ENCODE results near the gene HS6ST2. TPM values are rescaled to one million over a fixed set of nuclear protein-coding genes. Genes with fewer than 3 reads are reported as not detected.

Gene HS6ST2
- polyA plus RNA-seq, 1 donor (not counting 4 experiments of a cell fraction or from before 2014, with no cell fraction given), result 0.43 TPM

GRCh38 chrX:132967049-132967448 lies 8.6 kb upstream of the HS6ST2 start:
- H3K27ac ChIP-seq (ENCODE audit: control insufficient read depth, insufficient read depth, low read length), result no peak overlapping the region
- no peaks in the 10 kb centered on the region for H3K4me1 ChIP-seq (ENCODE audit: control insufficient read depth, extremely low read depth, insufficient read depth, low read length)
- no peak overlapping the region for H2AFZ ChIP-seq (ENCODE audit: control insufficient read depth, low read length)
- H3K27me3 ChIP-seq (ENCODE audit: control insufficient read depth, extremely low read depth, insufficient read depth, low read length), result no peaks in the 10 kb centered on the region
- H3K36me3 ChIP-seq (ENCODE audit: control insufficient read depth in 2 of 2, extremely low read depth in 1 of 2, insufficient read depth in 2 of 2, low read length in 2 of 2), result no peaks in the 10 kb centered on the region
- FAIRE-seq, result no peak
- H3K4me3 ChIP-seq (ENCODE audit: control insufficient read depth in 2 of 3, extremely low read depth in 1 of 3, insufficient read depth in 2 of 3, low read depth in 1 of 3, low read length in 3 of 3), result no peak overlapping the region
- DNase-seq (ENCODE audit: low read depth, low spot score), result no peak
- no peak overlapping the region for H3K4me2 ChIP-seq (ENCODE audit: control insufficient read depth, extremely low read depth, insufficient read depth, low read depth, low read length)
- no peaks in the 10 kb centered on the region for H3K9me3 ChIP-seq (ENCODE audit: control insufficient read depth, low read depth, low read length)
- H4K20me1 ChIP-seq (ENCODE audit: control insufficient read depth, extremely low read depth, insufficient read depth, low read length), result no peaks in the 10 kb centered on the region
- no peak overlapping the region for H3K9ac ChIP-seq (ENCODE audit: control insufficient read depth, extremely low read depth, insufficient read depth, low read length)
- TF ChIP-seq CTCF (optimal IDR thresholded peaks at IDR 0.05 in 1 of 3, IDR thresholded peaks at IDR 0.05 in 1 of 3, conservative IDR thresholded peaks at IDR 0.05 in 1 of 3; ENCODE audit: extremely low read depth in 1 of 3, insufficient read depth in 2 of 3, low read length in 3 of 3) (no peak), EZH2 (IDR thresholded peaks at IDR 0.05; ENCODE audit: low read length) (no peak)
- dilution Hi-C loops (cut with MboI; ENCODE audit: extremely low pct_ligation_motif_present, low sequenced_read_pairs), result no loop called here
- H3K79me2 ChIP-seq (ENCODE audit: control insufficient read depth, insufficient read depth, low read length), result no peaks in the 10 kb centered on the region
- H3K9me1 ChIP-seq (ENCODE audit: control insufficient read depth, extremely low read depth, insufficient read depth, low read length), result no peaks in the 10 kb centered on the region

- Histone ChIP-seq H3K36me3 (ENCODE audit: control insufficient read depth in 2 of 2, extremely low read depth in 1 of 2, insufficient read depth in 2 of 2, low read length in 2 of 2) (no peaks in the 10 kb centered on the region), H3K9me3 (ENCODE audit: control insufficient read depth, low read depth, low read length) (no peaks in the 10 kb centered on the region), H3K9ac (ENCODE audit: control insufficient read depth, extremely low read depth, insufficient read depth, low read length) (no peak overlapping the region), H3K79me2 (ENCODE audit: control insufficient read depth, insufficient read depth, low read length) (no peaks in the 10 kb centered on the region), H4K20me1 (ENCODE audit: control insufficient read depth, extremely low read depth, insufficient read depth, low read length) (no peaks in the 10 kb centered on the region), H3K27me3 (ENCODE audit: control insufficient read depth, extremely low read depth, insufficient read depth, low read length) (no peaks in the 10 kb centered on the region), H3K9me1 (ENCODE audit: control insufficient read depth, extremely low read depth, insufficient read depth, low read length) (no peaks in the 10 kb centered on the region), H3K27ac (ENCODE audit: control insufficient read depth, insufficient read depth, low read length) (no peak overlapping the region), H3K4me2 (ENCODE audit: control insufficient read depth, extremely low read depth, insufficient read depth, low read depth, low read length) (no peak overlapping the region), H2AFZ (ENCODE audit: control insufficient read depth, low read length) (no peak overlapping the region), H3K4me3 (ENCODE audit: control insufficient read depth in 2 of 3, extremely low read depth in 1 of 3, insufficient read depth in 2 of 3, low read depth in 1 of 3, low read length in 3 of 3) (no peak overlapping the region), H3K4me1 (ENCODE audit: control insufficient read depth, extremely low read depth, insufficient read depth, low read length) (no peaks in the 10 kb centered on the region)
- DNase-seq (ENCODE audit: low read depth, low spot score), result no peak
- TF ChIP-seq CTCF (optimal IDR thresholded peaks at IDR 0.05 in 1 of 3, IDR thresholded peaks at IDR 0.05 in 1 of 3, conservative IDR thresholded peaks at IDR 0.05 in 1 of 3; ENCODE audit: extremely low read depth in 1 of 3, insufficient read depth in 2 of 3, low read length in 3 of 3), result no peak
- TF ChIP-seq EZH2 (IDR thresholded peaks at IDR 0.05; ENCODE audit: low read length), result no peak
- no peak for FAIRE-seq
- dilution Hi-C loops (cut with MboI; ENCODE audit: extremely low pct_ligation_motif_present, low sequenced_read_pairs), result no loop called here
Measured at GRCh38 chrX:132965461-132965860, 7.0 kb upstream of the HS6ST2 start.
